ENCODE data around the gene MAN1A1. TPM values are rescaled to one million over a fixed set of nuclear protein-coding genes. Genes with fewer than 3 reads are reported as not detected.

Gene MAN1A1
- total and polyA plus RNA-seq, 2 of the 4 experiments (the other 2 are of a cell fraction), result 5.9 to 6.4 TPM

DNA sequence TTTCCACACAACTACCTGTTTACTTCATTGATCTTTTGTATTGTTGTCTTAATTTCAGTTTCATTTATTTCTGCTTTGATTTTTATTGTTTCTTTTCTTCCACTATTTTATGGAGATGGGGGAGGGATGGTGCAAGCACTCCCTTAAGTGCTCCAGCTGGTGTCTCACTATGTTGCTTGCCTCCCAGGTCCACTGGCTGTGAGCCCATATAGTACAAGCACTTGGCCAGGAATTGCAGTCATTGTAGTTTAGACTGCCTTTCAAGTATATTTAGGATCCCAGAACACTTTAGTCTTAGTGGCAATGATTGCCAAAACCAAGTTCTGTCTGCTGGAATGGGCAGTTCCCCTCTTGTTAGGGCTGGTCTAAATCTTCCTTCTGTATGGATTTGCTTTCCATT is 34.9 kb upstream of the MAN1A1 start:
- H3K14ac ChIP-seq (replicated peaks; ENCODE audit: low read depth, low read length), result no peak overlapping the region
- H3K9me3 ChIP-seq (ENCODE audit: control insufficient read depth, insufficient read depth, low read length), result no peaks in the 10 kb centered on the region
- H3K4ac ChIP-seq (ENCODE audit: low read depth, low read length), result no peak overlapping the region
- H3K27ac ChIP-seq (ENCODE audit: insufficient read depth, low read length), result no peak overlapping the region
- no peak overlapping the region for H2BK20ac ChIP-seq (ENCODE audit: low read depth, low read length)
- no peak overlapping the region for H4K5ac ChIP-seq (ENCODE audit: low read depth, low read length)
- no TSS peak for BruUV-seq (replicated peaks)
- no peaks in the 10 kb centered on the region for H3K9me1 ChIP-seq (ENCODE audit: insufficient read depth, low read length)
- dilution Hi-C loops (cut with HindIII; ENCODE audit: low sequenced_read_pairs, unreplicated experiment), result no loop called here
- no peaks in the 10 kb centered on the region for H3K4me1 ChIP-seq (ENCODE audit: control insufficient read depth, insufficient read depth, low read length)
- no peak overlapping the region for H2AFZ ChIP-seq (replicated peaks; ENCODE audit: low read length, poor library complexity)
- H3K9ac ChIP-seq (ENCODE audit: low read depth, low read length), result no peak overlapping the region
- H2BK15ac ChIP-seq (ENCODE audit: low read depth, low read length), result no peak overlapping the region
- TF ChIP-seq MXI1 (IDR thresholded peaks at IDR 0.05; ENCODE audit: borderline replicate concordance, low read depth, low read length), result no peak
- in situ Hi-C loops (cut with MboI; ENCODE audit: low sequenced_read_pairs), result no loop called here
- ChIA-PET CTCF (no interaction called here), POLR2A (ENCODE audit: unreplicated experiment) (no interaction called here)
- no peaks in the 10 kb centered on the region for H3K79me1 ChIP-seq (ENCODE audit: low read depth in 1 of 2, low read length in 2 of 2)
- no peak for ATAC-seq (ENCODE audit: low read depth)
- no peak overlapping the region for H3K4me3 ChIP-seq (ENCODE audit: insufficient read depth, low read depth, low read length)
- H2AK5ac ChIP-seq (ENCODE audit: low read depth, low read length), result no peak overlapping the region
- H3K18ac ChIP-seq (ENCODE audit: low read depth, low read length), result no peak overlapping the region
- H3K36me3 ChIP-seq (ENCODE audit: control insufficient read depth, insufficient read depth, low read length), result no peaks in the 10 kb centered on the region
- no peaks in the 10 kb centered on the region for H4K20me1 ChIP-seq (ENCODE audit: insufficient read depth, low read length)
- no peak overlapping the region for H2AK9ac ChIP-seq (replicated peaks; ENCODE audit: low read depth, low read length, poor library complexity)
- no peak overlapping the region for H2BK5ac ChIP-seq (ENCODE audit: low read depth, low read length, poor library complexity, severe bottlenecking)
- no peaks in the 10 kb centered on the region for H3K27me3 ChIP-seq (ENCODE audit: control insufficient read depth, insufficient read depth, low read length)
- intact Hi-C loops (cut with micrococcal nuclease), result no loop called here
- no peak overlapping the region for H3K56ac ChIP-seq (ENCODE audit: extremely low read depth, insufficient read depth, low read length)
- H3K23ac ChIP-seq (ENCODE audit: low read depth, low read length), result no peak overlapping the region
- H4K91ac ChIP-seq (ENCODE audit: insufficient read depth, low read depth, low read length), result no peak overlapping the region
- no peak overlapping the region for H2BK120ac ChIP-seq (ENCODE audit: low read depth, low read length)
- H4K8ac ChIP-seq (ENCODE audit: low read depth in 2 of 2, low read length in 2 of 2), result no peak overlapping the region
- H3K4me2 ChIP-seq (ENCODE audit: low read depth, low read length), result no peak overlapping the region
- DNase-seq, result no peak
